ENCODE data around the gene ANKRD37. TPM values are rescaled to one million over a fixed set of nuclear protein-coding genes. Genes with fewer than 3 reads are reported as not detected.

Gene ANKRD37
- total RNA-seq, 6 donors from 2014 or later: 4.4 to 17.4 (median 10.4) TPM

GRCh38 chr4:185383451-185383850 is 13.2 kb upstream of the ANKRD37 start:
- DNase-seq (peak in 1 of 2 donors; percentile 58), ATAC-seq (ENCODE audit: low FRiP score in 2 of 2) (peak; percentile 25 to 56)
- H3K9me3 ChIP-seq: no peaks in the 10 kb centered on the region
- H3K4me3 ChIP-seq: no peak overlapping the region
- TF ChIP-seq POLR2A (IDR thresholded peaks at IDR 0.05) (no peak), EP300 (IDR thresholded peaks at IDR 0.05) (no peak), CTCF (IDR thresholded peaks at IDR 0.05) (no peak), POLR2AphosphoS5 (IDR thresholded peaks at IDR 0.05) (no peak)
- no peaks in the 10 kb centered on the region for H3K36me3 ChIP-seq
- 81 to 86% methylated on average over 1 to 4 of the region's 4 CpGs for WGBS, 2 donors
- peak overlapping the region in 2 of 4 donors; percentile 55 to 71 for H3K27ac ChIP-seq
- H3K27me3 ChIP-seq: no peaks in the 10 kb centered on the region
- H3K4me1 ChIP-seq: no peaks in the 10 kb centered on the region

GRCh38 chr4:185384061-185384460 is 12.6 kb upstream of the ANKRD37 start:
- no peaks in the 10 kb centered on the region for H3K27me3 ChIP-seq
- peak overlapping the region; percentile 8 to 71 (median 34) for H3K27ac ChIP-seq
- WGBS, 2 donors: 90 to 92% methylated on average over 2 of the region's 2 CpGs
- H3K9me3 ChIP-seq: no peaks in the 10 kb centered on the region
- H3K36me3 ChIP-seq: no peaks in the 10 kb centered on the region
- no peak for ATAC-seq (ENCODE audit: low FRiP score in 2 of 2)
- no peak for DNase-seq
- H3K4me1 ChIP-seq: no peaks in the 10 kb centered on the region
- TF ChIP-seq EP300 (IDR thresholded peaks at IDR 0.05) (no peak), POLR2AphosphoS5 (IDR thresholded peaks at IDR 0.05) (no peak), CTCF (IDR thresholded peaks at IDR 0.05) (no peak), POLR2A (IDR thresholded peaks at IDR 0.05) (no peak)
- no peak overlapping the region for H3K4me3 ChIP-seq

- Histone ChIP-seq H3K27me3 (no peaks in the 10 kb centered on the region), H3K4me3 (no peak overlapping the region), H3K9me3 (no peaks in the 10 kb centered on the region), H3K27ac (peak overlapping the region in 3 of 4 donors; percentile 35 to 71 (median 36)), H3K4me1 (no peaks in the 10 kb centered on the region), H3K36me3 (no peaks in the 10 kb centered on the region)
- no peak for TF ChIP-seq CTCF (IDR thresholded peaks at IDR 0.05)
- TF ChIP-seq POLR2A (IDR thresholded peaks at IDR 0.05): no peak
- no peak for TF ChIP-seq EP300 (IDR thresholded peaks at IDR 0.05)
- peak in 1 of 2 donors; percentile 19 for TF ChIP-seq POLR2AphosphoS5 (IDR thresholded peaks at IDR 0.05)
- no peak for ATAC-seq (ENCODE audit: low FRiP score in 2 of 2)
- WGBS, 2 donors: 27 to 35% methylated on average over 10 of the region's 10 CpGs
- no peak for DNase-seq
Measured at GRCh38 chr4:185384930-185385331, 11.7 kb upstream of the ANKRD37 start.

GRCh38 chr4:185387957-185388356 is 8.7 kb upstream of the ANKRD37 start:
- H3K36me3 ChIP-seq: no peaks in the 10 kb centered on the region
- no peak overlapping the region for H3K27ac ChIP-seq
- H3K9me3 ChIP-seq: no peaks in the 10 kb centered on the region
- ATAC-seq (ENCODE audit: low FRiP score in 2 of 2) (no peak), DNase-seq (no peak)
- no peaks in the 10 kb centered on the region for H3K27me3 ChIP-seq
- H3K4me3 ChIP-seq: no peak overlapping the region
- no peaks in the 10 kb centered on the region for H3K4me1 ChIP-seq
- 95 to 98% methylated on average over 12 of the region's 12 CpGs for WGBS, 2 donors
- TF ChIP-seq POLR2AphosphoS5 (IDR thresholded peaks at IDR 0.05) (no peak), EP300 (IDR thresholded peaks at IDR 0.05) (no peak), POLR2A (IDR thresholded peaks at IDR 0.05) (no peak), CTCF (IDR thresholded peaks at IDR 0.05) (no peak)

GRCh38 chr4:185390941-185391340 is 5.7 kb upstream of the ANKRD37 start:
- H3K27ac ChIP-seq: no peak overlapping the region
- TF ChIP-seq EP300 (IDR thresholded peaks at IDR 0.05) (no peak), POLR2A (IDR thresholded peaks at IDR 0.05) (no peak), CTCF (IDR thresholded peaks at IDR 0.05) (no peak), POLR2AphosphoS5 (IDR thresholded peaks at IDR 0.05) (no peak)
- H3K4me3 ChIP-seq: no peak overlapping the region

More at GRCh38 chr4:185390941-185391340, 5.7 kb upstream of the ANKRD37 start:
- peaks cover 0 to 8% (median 5%) of the 10 kb centered on the region in 4 donors for H3K4me1 ChIP-seq
- ATAC-seq (ENCODE audit: low FRiP score in 2 of 2) (no peak), DNase-seq (no peak)
- WGBS, 2 donors: 91 to 94% methylated on average over 6 of the region's 6 CpGs
- no peaks in the 10 kb centered on the region for H3K36me3 ChIP-seq
- no peaks in the 10 kb centered on the region for H3K9me3 ChIP-seq
- no peaks in the 10 kb centered on the region for H3K27me3 ChIP-seq

Measured in upper lobe of left lung (tissue), 6 donors.